GM12878 (cell line): ENCODE measurements around the gene RALGPS2. TPM values are rescaled to one million over a fixed set of nuclear protein-coding genes. Genes with fewer than 3 reads are reported as not detected.

Source experiments
- ATAC-seq: fragments of 200-7000 bp; cut with Tn5 transposase; 3 replicates; pipeline ENCODE4 v1.9.1; 2020; ENCODE audit warnings: mild to moderate bottlenecking, moderate library complexity
- BruUV-seq: library from RNA; stranded (reverse); fragments of 400-500 nt; replicated peaks from 2 replicates; lab custom pipeline; 2021; lab: Mats Ljungman, UMichigan
- CTCF ChIA-PET: fragments of 300-600 bp; sonication (Branson Sonifier 250); formaldehyde crosslinking; extraction: SDS; loops from one replicate; lab custom pipeline; 2021; ENCODE audit warnings: inconsistent platforms; lab: Yijun Ruan, JAX
- POLR2A ChIA-PET: fragments of 350-600 bp; formaldehyde crosslinking; extraction: SDS; loops from one replicate; lab custom pipeline; 2021; ENCODE audit warnings: inconsistent platforms; lab: Charles Lee
- RAD21 ChIA-PET: fragments of 300-600 bp; sonication (Branson Sonifier 250); formaldehyde crosslinking; loops from one replicate; lab custom pipeline; 2023; ENCODE audit warnings: antibody characterized with exemption; ENCODE audit not compliant: unreplicated experiment; lab: Charles Lee
- SMC1A ChIA-PET: fragments of 300-600 bp; sonication (Branson Sonifier 250); formaldehyde crosslinking; loops from one replicate; lab custom pipeline; 2023; ENCODE audit not compliant: unreplicated experiment, uncharacterized antibody; lab: Charles Lee
- DNase-seq: peaks from one replicate; pipeline ENCODE4 v3.0.0-alpha.2; 2011; ENCODE audit warnings: low read depth, low spot score
- FAIRE-seq: peaks from 3 replicates; lab custom pipeline; 2011; peaks lifted over from hg19 to GRCh38; lab: Jason Lieb, UNC
- H2AFZ ChIP-seq: 2 replicates; pipeline ENCODE4 v1.6.0; 2011; ENCODE audit warnings: low read depth, low read length, control low read depth; ENCODE audit not compliant: control insufficient read depth
- H3K27ac ChIP-seq: 2 replicates; pipeline ENCODE4 v1.5.1; 2011; ENCODE audit warnings: control low read depth; ENCODE audit not compliant: control insufficient read depth, insufficient read depth
- H3K27me3 ChIP-seq, 2 experiments: replicated peaks in 1 of 2; 2 replicates each; pipeline versions ENCODE4 v1.6.0 to v1.6.1; 2011; ENCODE audit warnings: low read length in 1 of 2; ENCODE audit not compliant: control insufficient read depth in 2 of 2, insufficient read depth in 2 of 2
- H3K36me3 ChIP-seq, 2 experiments: 2 replicates each; pipeline ENCODE4 v1.5.1; 2011; ENCODE audit warnings: low read length in 1 of 2; ENCODE audit not compliant: control insufficient read depth in 2 of 2, insufficient read depth in 2 of 2
- H3K4me1 ChIP-seq: 2 replicates; pipeline ENCODE4 v1.6.1; 2011; ENCODE audit warnings: mild to moderate bottlenecking, low read length, moderate library complexity, mixed read lengths; ENCODE audit not compliant: control insufficient read depth, insufficient read depth
- H3K4me2 ChIP-seq: 2 replicates; pipeline ENCODE4 v1.6.0; 2011; ENCODE audit warnings: control low read depth; ENCODE audit not compliant: control insufficient read depth, insufficient read depth
- H3K4me3 ChIP-seq: fragments of 200-600 bp; sonication (generic); 2 replicates; pipeline ENCODE4 v1.5.1; 2016
- H3K79me2 ChIP-seq: 2 replicates; pipeline ENCODE4 v1.6.0; 2011; ENCODE audit warnings: low read length; ENCODE audit not compliant: control insufficient read depth, insufficient read depth
- H3K9ac ChIP-seq: 2 replicates; pipeline ENCODE4 v1.8.0; 2011; ENCODE audit warnings: low read length, control low read depth, mixed read lengths; ENCODE audit not compliant: control insufficient read depth, insufficient read depth
- H3K9me3 ChIP-seq: replicated peaks from 3 replicates; pipeline ENCODE4 v1.5.1; 2011; ENCODE audit warnings: mild to moderate bottlenecking, low read length; ENCODE audit not compliant: control insufficient read depth, insufficient read depth
- H4K20me1 ChIP-seq: 2 replicates; pipeline ENCODE4 v1.6.0; 2011; ENCODE audit not compliant: control insufficient read depth, insufficient read depth
- CEBPB ChIP-seq, 2 experiments: fragments of 150-350 bp in 1 of 2; IDR thresholded peaks; 2 replicates each; pipeline ENCODE4 v1.6.1; 2012 to 2014; ENCODE audit warnings: low read depth in 2 of 2, low read length in 2 of 2, borderline replicate concordance in 1 of 2, inconsistent platforms in 1 of 2
- EGR1 ChIP-seq, 2 experiments: IDR thresholded peaks; 1 replicate in 1 of 2; 2 replicates in 1 of 2; pipeline ENCODE4 v1.6.1; 2011 to 2012; ENCODE audit warnings: low read depth in 2 of 2, low read length in 2 of 2, borderline replicate concordance in 1 of 2, mild to moderate bottlenecking in 1 of 2, moderate library complexity in 1 of 2
- EP300 ChIP-seq, 2 experiments: fragments of 150-350 bp in 1 of 2; IDR thresholded peaks; 2 replicates each; pipeline ENCODE4 v1.6.1; 2011 to 2012; ENCODE audit warnings: low read depth in 2 of 2, low read length in 2 of 2, borderline replicate concordance in 1 of 2, improper control_type of control experiment in 1 of 2, inconsistent platforms in 1 of 2; ENCODE audit not compliant: control insufficient read depth in 1 of 2
- EZH2 ChIP-seq: IDR thresholded peaks from 2 replicates; pipeline ENCODE4 v1.6.1; 2012; ENCODE audit warnings: low read depth, mild to moderate bottlenecking, control low read depth, inconsistent platforms, low read length, borderline replicate concordance; ENCODE audit not compliant: control insufficient read depth
- IKZF1 ChIP-seq: fragments of 450-650 bp; conservative IDR thresholded peaks from 2 replicates; pipeline ENCODE4 v1.6.1; 2017; ENCODE audit warnings: antibody characterized with exemption, mild to moderate bottlenecking
- PAX5 ChIP-seq: IDR thresholded peaks from 2 replicates; pipeline ENCODE4 v1.6.1; 2011; ENCODE audit warnings: low read depth, low read length, borderline replicate concordance
- POU2F2 ChIP-seq: IDR thresholded peaks from 3 replicates; pipeline ENCODE4 v1.6.1; 2011; ENCODE audit warnings: low read depth, mild to moderate bottlenecking, low read length, borderline replicate concordance
- RFX5 ChIP-seq: IDR thresholded peaks from 2 replicates; pipeline ENCODE4 v1.6.1; 2011; ENCODE audit warnings: low read depth, low read length, improper control_type of control experiment
- SMAD5 ChIP-seq: IDR thresholded peaks from 2 replicates; pipeline ENCODE4 v1.6.1; 2016; ENCODE audit warnings: antibody characterized with exemption, low read depth
- ZNF24 ChIP-seq: fragments of 450-650 bp; IDR thresholded peaks from 2 replicates; pipeline ENCODE4 v1.6.1; 2017; ENCODE audit warnings: antibody characterized with exemption, mild to moderate bottlenecking
- WGBS: methylation state at CpG from one replicate; pipeline ENCODE4 v1.1.6; 2016; ENCODE audit warnings: low lambda C conversion rate; ENCODE audit not compliant: insufficient replicate concordance, insufficient coverage; ENCODE audit errors: missing lambda C conversion rate; 5-methylcytosine and 5-hydroxymethylcytosine counted together
- in situ Hi-C: fragments of 300-500 bp; cut with MboI; formaldehyde crosslinking; loops from 9 replicates; pipeline ENCODE4 v1.14.3; 2018; ENCODE audit warnings: mixed read lengths
- intact Hi-C: fragments of 100-400 bp; cut with micrococcal nuclease; formaldehyde crosslinking; loops from one replicate; pipeline ENCODE4 v1.14.2; 2022; ENCODE audit not compliant: unreplicated experiment
- polyA plus RNA-seq, 11 experiments: library from polyadenylated mRNA; depleted of rRNA in 4 of 11; unstranded in 6 of 11; stranded (reverse) in 5 of 11; fragments of >200 nt; fragmentation: Nextera tagmentation in 4 of 11; fragmentation: Illumina TruSeq in 1 of 11; extraction: Ambion mirVana in 4 of 11; extraction: Trizol in 1 of 11; gene quantifications; 1 replicate in 1 of 11; 2 replicates in 10 of 11; pipeline versions ENCODE4 v1.2.1 to v1.2.3, GENCODE V29; 2011 to 2016; ENCODE audit warnings: inconsistent platforms in 2 of 11, missing spikeins in 2 of 11, low read depth in 1 of 11
- total RNA-seq, 4 experiments: library from RNA; depleted of rRNA in 3 of 4; stranded (reverse); fragments of >200 nt in 3 of 4; fragmentation: Illumina TruSeq in 1 of 4; extraction: Trizol in 1 of 4; gene quantifications; 2 replicates each; pipeline versions ENCODE4 v1.2.1 to v1.2.3, GENCODE V29; 2013 to 2021
- TF ChIP-seq, protein P1 (sequence below): fragments of 450-650 bp; conservative IDR thresholded peaks from 2 replicates; pipeline ENCODE4 v1.6.1; 2017; ENCODE audit warnings: mild to moderate bottlenecking, moderate library complexity
- TF ChIP-seq, protein P2 (sequence below): fragments of 450-650 bp; IDR thresholded peaks from 2 replicates; pipeline ENCODE4 v1.6.1; 2017; ENCODE audit warnings: mild to moderate bottlenecking, low read depth, inconsistent platforms; ENCODE audit not compliant: poor library complexity, severe bottlenecking
- TF ChIP-seq, protein P3 (sequence below): IDR thresholded peaks from 2 replicates; pipeline ENCODE4 v1.6.1; 2011; ENCODE audit warnings: mild to moderate bottlenecking, low read depth, low read length, moderate library complexity; ENCODE audit not compliant: insufficient replicate concordance
- TF ChIP-seq, protein P4 (sequence below): fragments of 150-350 bp; IDR thresholded peaks from 2 replicates; pipeline ENCODE4 v1.6.1; 2014; ENCODE audit warnings: mild to moderate bottlenecking, low read depth, low read length

Gene RALGPS2
- total and polyA plus RNA-seq, 10 of the 15 experiments (the other 5 are each of a cell fraction or from before 2014, with no cell fraction given) = 0.08 to 3.7 (median 0.50) TPM

DNA sequence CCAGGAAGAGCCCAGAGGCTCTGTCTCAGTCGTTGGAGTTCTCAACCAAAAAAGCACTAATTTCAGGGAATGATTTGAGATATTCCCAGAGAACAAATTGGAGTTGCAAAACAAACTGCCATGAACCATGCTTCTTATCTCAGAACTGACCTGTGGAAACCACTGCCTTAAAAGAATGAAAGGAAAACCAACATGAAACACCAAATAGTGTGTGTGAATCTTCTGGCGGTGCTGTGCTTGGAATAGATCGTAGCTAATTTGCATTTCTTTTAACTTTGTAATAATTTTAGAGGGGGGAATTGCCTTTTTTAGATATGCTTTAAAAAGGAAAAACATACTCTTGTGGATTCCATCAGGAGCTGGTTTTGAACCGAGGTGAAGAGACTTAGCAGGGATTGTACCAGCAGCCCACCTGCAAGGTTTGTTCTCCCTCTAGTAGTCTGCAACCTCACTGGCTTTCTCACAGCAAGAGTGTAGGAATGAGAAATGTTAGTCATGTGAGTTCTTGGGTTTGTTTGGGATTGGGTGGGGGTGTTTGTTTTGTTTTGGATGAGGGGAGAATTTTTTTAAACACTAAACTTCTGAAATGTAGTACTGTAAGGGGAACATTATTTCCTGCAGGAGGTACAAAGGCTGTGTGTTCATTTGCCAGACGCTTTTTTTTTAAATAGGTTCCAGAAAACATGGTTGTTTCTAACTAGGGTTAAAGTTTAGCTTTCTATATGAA, 191.6 kb downstream of the RALGPS2 start (continued):
- TF ChIP-seq, protein P1, sequence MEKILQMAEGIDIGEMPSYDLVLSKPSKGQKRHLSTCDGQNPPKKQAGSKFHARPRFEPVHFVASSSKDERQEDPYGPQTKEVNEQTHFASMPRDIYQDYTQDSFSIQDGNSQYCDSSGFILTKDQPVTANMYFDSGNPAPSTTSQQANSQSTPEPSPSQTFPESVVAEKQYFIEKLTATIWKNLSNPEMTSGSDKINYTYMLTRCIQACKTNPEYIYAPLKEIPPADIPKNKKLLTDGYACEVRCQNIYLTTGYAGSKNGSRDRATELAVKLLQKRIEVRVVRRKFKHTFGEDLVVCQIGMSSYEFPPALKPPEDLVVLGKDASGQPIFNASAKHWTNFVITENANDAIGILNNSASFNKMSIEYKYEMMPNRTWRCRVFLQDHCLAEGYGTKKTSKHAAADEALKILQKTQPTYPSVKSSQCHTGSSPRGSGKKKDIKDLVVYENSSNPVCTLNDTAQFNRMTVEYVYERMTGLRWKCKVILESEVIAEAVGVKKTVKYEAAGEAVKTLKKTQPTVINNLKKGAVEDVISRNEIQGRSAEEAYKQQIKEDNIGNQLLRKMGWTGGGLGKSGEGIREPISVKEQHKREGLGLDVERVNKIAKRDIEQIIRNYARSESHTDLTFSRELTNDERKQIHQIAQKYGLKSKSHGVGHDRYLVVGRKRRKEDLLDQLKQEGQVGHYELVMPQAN = no peak
- TF ChIP-seq IKZF1 = no peak
- no peak for TF ChIP-seq SMAD5
- TF ChIP-seq CEBPB (IDR thresholded peaks at IDR 0.05; ENCODE audit: borderline replicate concordance in 1 of 2, low read depth in 2 of 2, low read length in 2 of 2) = no peak
- TF ChIP-seq, protein P2, sequence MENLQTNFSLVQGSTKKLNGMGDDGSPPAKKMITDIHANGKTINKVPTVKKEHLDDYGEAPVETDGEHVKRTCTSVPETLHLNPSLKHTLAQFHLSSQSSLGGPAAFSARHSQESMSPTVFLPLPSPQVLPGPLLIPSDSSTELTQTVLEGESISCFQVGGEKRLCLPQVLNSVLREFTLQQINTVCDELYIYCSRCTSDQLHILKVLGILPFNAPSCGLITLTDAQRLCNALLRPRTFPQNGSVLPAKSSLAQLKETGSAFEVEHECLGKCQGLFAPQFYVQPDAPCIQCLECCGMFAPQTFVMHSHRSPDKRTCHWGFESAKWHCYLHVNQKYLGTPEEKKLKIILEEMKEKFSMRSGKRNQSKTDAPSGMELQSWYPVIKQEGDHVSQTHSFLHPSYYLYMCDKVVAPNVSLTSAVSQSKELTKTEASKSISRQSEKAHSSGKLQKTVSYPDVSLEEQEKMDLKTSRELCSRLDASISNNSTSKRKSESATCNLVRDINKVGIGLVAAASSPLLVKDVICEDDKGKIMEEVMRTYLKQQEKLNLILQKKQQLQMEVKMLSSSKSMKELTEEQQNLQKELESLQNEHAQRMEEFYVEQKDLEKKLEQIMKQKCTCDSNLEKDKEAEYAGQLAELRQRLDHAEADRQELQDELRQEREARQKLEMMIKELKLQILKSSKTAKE = no peak

DNA sequence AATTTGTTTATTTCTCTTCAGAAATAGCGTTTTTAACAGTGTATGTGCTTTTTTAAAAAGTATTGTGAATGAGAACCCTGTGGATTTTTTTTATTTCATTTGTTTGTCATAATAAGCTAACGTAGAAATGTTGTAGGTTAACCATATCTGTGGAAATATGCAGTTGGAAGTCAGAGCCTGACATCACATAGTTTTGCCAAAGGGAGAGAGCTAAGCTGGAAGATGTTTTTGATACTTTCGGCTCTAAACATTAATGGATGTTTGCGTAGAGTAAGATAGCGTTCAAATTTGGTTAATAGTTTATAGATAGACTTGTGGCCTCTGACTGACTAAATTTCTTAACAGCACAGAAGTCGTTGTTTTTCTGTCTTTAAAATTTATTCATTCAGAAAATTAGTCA, 193.3 kb downstream of the RALGPS2 start:
- Histone ChIP-seq H2AFZ (no peak overlapping the region), H3K79me2 (no peaks in the 10 kb centered on the region), H4K20me1 (no peaks in the 10 kb centered on the region), H3K4me3 (no peak overlapping the region), H3K36me3 (no peaks in the 10 kb centered on the region), H3K9ac (no peak overlapping the region), H3K27ac (no peak overlapping the region), H3K9me3 (no peaks in the 10 kb centered on the region; the same call in 2 of the 3 replicates), H3K4me2 (no peak overlapping the region), H3K4me1 (peaks cover 24% of the 10 kb centered on the region), H3K27me3 (no peaks in the 10 kb centered on the region; a peak in 1 of 4 replicates)
- in situ Hi-C loops (no loop called here), intact Hi-C loops (no loop called here)
- TF ChIP-seq, protein P3, sequence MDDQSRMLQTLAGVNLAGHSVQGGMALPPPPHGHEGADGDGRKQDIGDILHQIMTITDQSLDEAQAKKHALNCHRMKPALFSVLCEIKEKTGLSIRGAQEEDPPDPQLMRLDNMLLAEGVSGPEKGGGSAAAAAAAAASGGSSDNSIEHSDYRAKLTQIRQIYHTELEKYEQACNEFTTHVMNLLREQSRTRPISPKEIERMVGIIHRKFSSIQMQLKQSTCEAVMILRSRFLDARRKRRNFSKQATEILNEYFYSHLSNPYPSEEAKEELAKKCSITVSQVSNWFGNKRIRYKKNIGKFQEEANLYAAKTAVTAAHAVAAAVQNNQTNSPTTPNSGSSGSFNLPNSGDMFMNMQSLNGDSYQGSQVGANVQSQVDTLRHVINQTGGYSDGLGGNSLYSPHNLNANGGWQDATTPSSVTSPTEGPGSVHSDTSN = no peak
- TF ChIP-seq EZH2 = no peak
- no peak for TF ChIP-seq ZNF24
- TF ChIP-seq, protein P4, sequence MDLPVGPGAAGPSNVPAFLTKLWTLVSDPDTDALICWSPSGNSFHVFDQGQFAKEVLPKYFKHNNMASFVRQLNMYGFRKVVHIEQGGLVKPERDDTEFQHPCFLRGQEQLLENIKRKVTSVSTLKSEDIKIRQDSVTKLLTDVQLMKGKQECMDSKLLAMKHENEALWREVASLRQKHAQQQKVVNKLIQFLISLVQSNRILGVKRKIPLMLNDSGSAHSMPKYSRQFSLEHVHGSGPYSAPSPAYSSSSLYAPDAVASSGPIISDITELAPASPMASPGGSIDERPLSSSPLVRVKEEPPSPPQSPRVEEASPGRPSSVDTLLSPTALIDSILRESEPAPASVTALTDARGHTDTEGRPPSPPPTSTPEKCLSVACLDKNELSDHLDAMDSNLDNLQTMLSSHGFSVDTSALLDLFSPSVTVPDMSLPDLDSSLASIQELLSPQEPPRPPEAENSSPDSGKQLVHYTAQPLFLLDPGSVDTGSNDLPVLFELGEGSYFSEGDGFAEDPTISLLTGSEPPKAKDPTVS = no peak
- TF ChIP-seq POU2F2 = no peak
- no peak for TF ChIP-seq EGR1 (IDR thresholded peaks at IDR 0.05; ENCODE audit: borderline replicate concordance in 1 of 2, low read depth in 2 of 2, low read length in 2 of 2)
- no peak for TF ChIP-seq RFX5
- no peak for TF ChIP-seq PAX5
- no peak for TF ChIP-seq EP300 (IDR thresholded peaks at IDR 0.05; ENCODE audit: borderline replicate concordance in 1 of 2, control insufficient read depth in 1 of 2, low read depth in 2 of 2, low read length in 2 of 2)
- SMC1A ChIA-PET = interaction anchor here (0.6 to 1.0 kb wide), 2 partner anchors 10 to 35 kb away, joined by 3 to 4 read pairs; no protein-coding TSS in a partner anchor
- ATAC-seq = no peak
- FAIRE-seq = no peak
- DNase-seq = no peak
- RAD21 ChIA-PET = no interaction called here
- CTCF ChIA-PET = no interaction called here
- 56% methylated on average over 6 of the region's 6 CpGs for WGBS
- POLR2A ChIA-PET = no interaction called here
- BruUV-seq = no TSS peak
